Coronary artery (tissue), 2 donors: ENCODE measurements around the gene BMP2K.

Source experiments
- DNase-seq: peaks from one replicate; pipeline ENCODE4 v3.0.0-alpha.2; 2017; ENCODE audit warnings: low spot score
- H3K27ac ChIP-seq, 2 donors: fragments of 200-600 bp; sonication (generic); one replicate each; pipeline ENCODE4 v1.5.1; 2016 to 2019
- H3K4me3 ChIP-seq: fragments of 200-600 bp; sonication (generic); 2 replicates; pipeline ENCODE4 v1.5.1; 2016; ENCODE audit warnings: mild to moderate bottlenecking, moderate library complexity
- TF ChIP-seq, protein P1 (sequence below): fragments of 200-600 bp; sonication (generic); IDR thresholded peaks from one replicate; pipeline ENCODE4 v1.5.1; 2019; ENCODE audit warnings: antibody characterized with exemption

BMP2K gene

GRCh38 chr4:78800965-78801364 is 24.8 kb downstream of the BMP2K start:
- DNase-seq: no peak
- H3K27ac ChIP-seq: no peak overlapping the region
- TF ChIP-seq, protein P1, sequence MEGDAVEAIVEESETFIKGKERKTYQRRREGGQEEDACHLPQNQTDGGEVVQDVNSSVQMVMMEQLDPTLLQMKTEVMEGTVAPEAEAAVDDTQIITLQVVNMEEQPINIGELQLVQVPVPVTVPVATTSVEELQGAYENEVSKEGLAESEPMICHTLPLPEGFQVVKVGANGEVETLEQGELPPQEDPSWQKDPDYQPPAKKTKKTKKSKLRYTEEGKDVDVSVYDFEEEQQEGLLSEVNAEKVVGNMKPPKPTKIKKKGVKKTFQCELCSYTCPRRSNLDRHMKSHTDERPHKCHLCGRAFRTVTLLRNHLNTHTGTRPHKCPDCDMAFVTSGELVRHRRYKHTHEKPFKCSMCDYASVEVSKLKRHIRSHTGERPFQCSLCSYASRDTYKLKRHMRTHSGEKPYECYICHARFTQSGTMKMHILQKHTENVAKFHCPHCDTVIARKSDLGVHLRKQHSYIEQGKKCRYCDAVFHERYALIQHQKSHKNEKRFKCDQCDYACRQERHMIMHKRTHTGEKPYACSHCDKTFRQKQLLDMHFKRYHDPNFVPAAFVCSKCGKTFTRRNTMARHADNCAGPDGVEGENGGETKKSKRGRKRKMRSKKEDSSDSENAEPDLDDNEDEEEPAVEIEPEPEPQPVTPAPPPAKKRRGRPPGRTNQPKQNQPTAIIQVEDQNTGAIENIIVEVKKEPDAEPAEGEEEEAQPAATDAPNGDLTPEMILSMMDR: no peak
- H3K4me3 ChIP-seq: no peak overlapping the region

- TF ChIP-seq, protein P1: no peak
- no peak overlapping the region for H3K4me3 ChIP-seq
Measured at GRCh38 chr4:78803983-78804382, 27.8 kb downstream of the BMP2K start.

GRCh38 chr4:78806943-78807460 is 30.9 kb downstream of the BMP2K start:
- H3K27ac ChIP-seq: no peak overlapping the region
- TF ChIP-seq, protein P1: no peak
- no peak for DNase-seq
- no peak overlapping the region for H3K4me3 ChIP-seq

More at GRCh38 chr4:78803983-78804382, 27.8 kb downstream of the BMP2K start:
- DNase-seq: no peak
- H3K27ac ChIP-seq: no peak overlapping the region

DNA sequence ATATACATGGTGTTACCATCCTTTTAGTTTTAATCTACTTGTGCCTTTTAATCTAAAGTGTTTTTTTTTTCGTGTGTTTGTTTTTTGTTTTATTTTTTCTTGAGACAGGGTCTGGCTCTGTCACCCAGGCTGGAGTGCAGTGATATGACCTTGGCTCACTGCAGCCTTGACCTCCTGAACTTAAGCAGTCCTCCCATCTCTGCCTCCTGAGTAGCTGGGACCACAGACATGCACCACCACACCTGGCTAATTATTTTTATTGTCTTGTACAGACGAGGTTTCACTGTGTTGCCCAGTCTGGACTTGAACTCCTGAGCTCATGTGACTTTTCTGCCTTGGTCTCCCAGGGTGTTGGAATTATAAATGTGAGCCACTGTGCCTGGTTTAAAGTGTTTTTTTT is 33.1 kb downstream of the BMP2K start:
- TF ChIP-seq, protein P1: no peak
- Histone ChIP-seq H3K27ac (no peak overlapping the region), H3K4me3 (no peak overlapping the region)
- DNase-seq: no peak

DNA sequence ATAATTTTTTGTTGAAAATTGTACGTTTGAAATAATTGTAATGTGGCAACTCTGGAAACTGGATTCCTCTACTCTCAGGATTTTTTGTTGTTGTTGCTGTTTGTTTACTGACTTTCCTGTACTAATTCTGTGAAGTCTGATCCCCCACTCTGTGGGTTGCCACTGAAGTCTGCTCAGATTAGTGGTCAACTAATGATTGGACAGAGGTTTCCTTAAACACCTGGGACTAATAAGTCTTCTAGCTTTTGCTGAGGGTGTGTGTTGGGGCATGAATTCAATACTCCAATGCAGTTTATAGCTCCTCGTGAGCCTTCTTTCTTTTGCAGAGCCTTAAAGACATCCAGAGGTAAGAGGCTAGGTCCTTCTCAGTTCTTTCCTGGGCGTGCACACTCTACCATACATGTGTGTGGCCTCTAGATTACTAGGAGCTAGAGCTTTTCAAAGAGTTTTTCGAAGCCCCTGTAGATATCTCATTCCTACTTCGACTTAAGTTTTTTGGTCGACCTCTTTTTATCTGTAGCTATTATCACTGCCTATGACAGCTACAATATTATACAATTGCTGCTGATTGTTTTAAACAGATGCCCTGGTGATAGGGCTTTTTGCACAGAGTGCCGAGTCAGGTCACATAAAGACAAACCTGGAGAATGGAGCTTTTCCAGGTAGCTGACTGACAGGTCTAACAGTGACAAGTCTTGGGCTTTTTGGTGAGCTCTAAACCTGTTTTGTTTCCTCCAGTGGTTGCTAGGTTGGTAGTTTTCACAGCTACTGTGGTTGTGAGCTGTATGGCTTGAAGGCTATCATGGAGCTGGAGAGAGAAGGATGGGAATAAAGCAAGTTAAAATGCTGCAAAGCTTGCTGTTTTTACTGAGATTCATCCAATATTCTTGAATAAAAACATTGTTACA is 34.0 kb downstream of the BMP2K start:
- TF ChIP-seq, protein P1: no peak
- no peak for DNase-seq

DNA sequence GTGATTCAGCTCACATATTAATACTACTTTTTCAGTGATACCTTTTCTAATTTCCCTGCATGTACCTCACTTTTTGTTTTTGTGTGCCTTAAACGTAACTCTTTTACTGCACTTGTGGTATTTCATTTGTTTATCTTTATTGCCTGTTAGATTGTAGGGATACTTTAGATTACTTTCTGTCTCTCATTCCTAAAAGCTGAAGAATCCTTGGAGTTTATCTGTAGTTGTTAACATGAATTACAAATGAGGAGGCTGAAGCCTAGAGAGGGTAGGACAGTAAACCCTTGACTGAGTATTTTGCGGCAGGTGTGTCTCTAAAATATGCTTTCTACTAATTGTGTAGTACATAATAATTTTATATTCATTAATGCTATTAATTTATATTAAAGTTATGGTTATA is 34.9 kb downstream of the BMP2K start:
- Histone ChIP-seq H3K4me3 (no peak overlapping the region), H3K27ac (no peak overlapping the region)
- DNase-seq: no peak
- TF ChIP-seq, protein P1: no peak

More for the DNA sequence above, 34.0 kb downstream of the BMP2K start:
- Histone ChIP-seq H3K4me3 (no peak overlapping the region), H3K27ac (no peak overlapping the region)
